Effector memory CD8-positive, alpha-beta T cell (primary cell): Measurements from ENCODE around the gene KYAT1.

Source experiments
- ATAC-seq: fragments of 150-1000 bp; cut with Tn5 transposase; replicated peaks from 2 replicates; pipeline ENCODE4 v1.10.0; 2021; ENCODE audit warnings: mild to moderate bottlenecking, moderate library complexity
- DNase-seq, 3 experiments: peaks; one replicate each; pipeline ENCODE4 v3.0.0; 2021
- H3K27ac Mint-ChIP-seq, 2 donors: one replicate each; pipeline ENCODE4 v1.8.0; 2022; ENCODE audit warnings: mild to moderate bottlenecking in 2 of 2, mixed read lengths in 2 of 2, moderate library complexity in 2 of 2
- H3K27me3 Mint-ChIP-seq, 2 donors: one replicate each; pipeline ENCODE4 v1.8.0; 2022; ENCODE audit warnings: mixed read lengths in 2 of 2
- H3K36me3 Mint-ChIP-seq: one replicate; pipeline ENCODE4 v1.8.0; 2022; ENCODE audit warnings: mild to moderate bottlenecking, moderate library complexity, mixed read lengths; ENCODE audit not compliant: insufficient read depth
- H3K4me1 Mint-ChIP-seq, 2 donors: one replicate each; pipeline ENCODE4 v1.8.0; 2022; ENCODE audit warnings: low read depth in 2 of 2, mixed read lengths in 2 of 2
- H3K4me3 Mint-ChIP-seq, 2 donors: one replicate each; pipeline ENCODE4 v1.8.0; 2022; ENCODE audit warnings: mild to moderate bottlenecking in 2 of 2, mixed read lengths in 2 of 2, moderate library complexity in 2 of 2
- H3K9me3 Mint-ChIP-seq, 2 donors: one replicate each; pipeline ENCODE4 v1.8.0; 2022; ENCODE audit warnings: mixed read lengths in 2 of 2

The KYAT1 gene

DNA sequence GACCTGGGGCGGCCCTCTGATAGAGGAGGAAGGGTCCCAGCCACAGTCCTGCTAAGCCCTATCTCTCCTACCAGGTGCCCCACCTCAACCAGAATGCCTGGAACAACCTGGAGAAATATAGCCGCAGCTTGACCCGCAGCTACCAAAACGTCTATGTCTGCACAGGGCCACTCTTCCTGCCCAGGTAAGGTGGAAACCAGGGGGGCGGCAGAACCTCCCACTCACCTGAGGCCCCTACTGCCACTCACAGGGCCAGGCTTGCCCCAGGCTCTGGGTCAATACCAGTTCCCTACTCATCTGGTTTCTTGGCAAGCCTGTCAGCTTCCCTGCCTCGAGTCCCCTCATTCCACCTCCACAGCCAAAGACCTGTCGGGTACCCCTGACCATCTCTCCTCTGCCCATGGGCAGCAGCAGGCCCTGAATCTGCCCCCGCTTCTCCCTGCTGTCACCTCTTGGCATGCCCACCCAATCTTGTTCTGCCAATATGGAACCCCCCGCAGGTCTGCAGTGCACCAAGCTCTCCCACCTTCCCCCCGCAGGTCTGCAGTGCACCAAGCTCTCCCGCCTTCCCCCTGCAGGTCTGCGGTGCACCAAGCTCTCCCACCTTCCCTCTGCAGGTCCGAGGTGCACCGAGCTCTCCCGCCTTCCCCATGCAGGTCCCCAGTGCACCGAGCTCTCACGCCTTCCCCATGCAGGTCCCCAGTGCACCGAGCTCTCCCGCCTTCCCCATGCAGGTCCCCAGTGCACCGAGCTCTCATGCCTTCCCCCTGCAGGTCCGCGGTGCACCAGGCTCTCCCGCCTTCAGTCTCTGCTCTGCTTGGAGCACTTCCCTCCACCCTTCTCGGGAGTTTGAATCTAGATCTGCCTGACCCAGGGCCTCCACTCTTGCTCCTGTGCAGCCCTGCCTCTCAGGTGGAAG, 60.8 kb downstream of the KYAT1 start:
- H3K4me1 Mint-ChIP-seq: peaks cover 9 to 22% of the 10 kb centered on the region in 2 donors
- no peak for DNase-seq
- H3K36me3 Mint-ChIP-seq: peaks cover 31% of the 10 kb centered on the region
- ATAC-seq: no peak
- no peaks in the 10 kb centered on the region for H3K9me3 Mint-ChIP-seq
- no peaks in the 10 kb centered on the region for H3K27me3 Mint-ChIP-seq
- peak overlapping the region in 1 of 2 donors; percentile 76 for H3K4me3 Mint-ChIP-seq
- H3K27ac Mint-ChIP-seq: peak overlapping the region in 1 of 2 donors; percentile 53

DNA sequence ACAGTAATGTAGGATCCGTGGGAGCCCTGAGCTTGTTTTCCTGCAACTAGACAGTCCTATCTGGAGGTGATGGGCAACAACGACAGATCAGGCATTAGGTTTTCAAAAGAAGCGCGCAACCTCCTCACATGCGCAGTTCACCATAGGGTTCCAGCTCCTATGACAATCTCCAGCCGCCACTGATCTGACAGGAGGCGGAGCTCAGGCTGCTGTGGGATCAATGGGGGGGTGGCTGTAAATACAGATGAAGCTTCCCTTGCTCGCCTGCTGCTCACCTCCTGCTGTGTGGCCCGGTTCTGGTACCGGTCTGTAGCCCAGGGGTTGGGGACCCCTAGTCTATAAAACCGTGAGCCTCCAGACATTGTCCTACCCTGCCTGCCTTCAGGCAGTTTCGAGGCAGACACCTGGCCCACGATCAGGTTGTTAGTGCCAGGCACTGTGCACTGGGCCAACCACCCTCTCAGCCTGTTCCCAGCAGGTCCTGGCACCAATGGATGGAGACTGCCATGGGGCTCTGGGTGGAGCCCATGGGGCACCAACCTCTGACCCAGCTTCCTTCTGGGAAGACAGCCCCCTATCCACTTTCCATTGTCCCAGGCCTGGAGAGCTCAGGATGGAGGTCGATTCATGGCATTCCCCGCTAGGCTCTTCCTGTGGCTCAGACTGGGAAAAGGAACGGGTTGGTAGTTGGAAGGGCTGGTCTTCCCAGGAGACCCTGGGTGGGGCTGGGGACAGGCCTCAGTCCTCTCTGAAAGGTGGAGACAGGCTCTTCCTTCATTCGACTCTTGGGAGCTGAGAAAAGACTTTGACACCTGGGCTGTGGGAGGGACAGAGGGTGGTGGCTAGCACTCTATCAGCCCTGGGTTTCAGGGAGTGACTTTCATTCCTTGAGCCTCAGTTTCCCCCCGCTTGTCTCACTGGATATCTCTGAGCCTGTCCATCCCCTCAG, 61.8 kb downstream of the KYAT1 start:
- H3K27ac Mint-ChIP-seq: peak overlapping the region; percentile 13 to 53
- peak overlapping the region; percentile 73 to 76 for H3K4me3 Mint-ChIP-seq
- ATAC-seq (no peak), DNase-seq (no peak)
- H3K4me1 Mint-ChIP-seq: peaks cover 9 to 22% of the 10 kb centered on the region in 2 donors
- H3K36me3 Mint-ChIP-seq: peaks cover 26% of the 10 kb centered on the region
- H3K27me3 Mint-ChIP-seq: no peaks in the 10 kb centered on the region
- H3K9me3 Mint-ChIP-seq: no peaks in the 10 kb centered on the region

DNA sequence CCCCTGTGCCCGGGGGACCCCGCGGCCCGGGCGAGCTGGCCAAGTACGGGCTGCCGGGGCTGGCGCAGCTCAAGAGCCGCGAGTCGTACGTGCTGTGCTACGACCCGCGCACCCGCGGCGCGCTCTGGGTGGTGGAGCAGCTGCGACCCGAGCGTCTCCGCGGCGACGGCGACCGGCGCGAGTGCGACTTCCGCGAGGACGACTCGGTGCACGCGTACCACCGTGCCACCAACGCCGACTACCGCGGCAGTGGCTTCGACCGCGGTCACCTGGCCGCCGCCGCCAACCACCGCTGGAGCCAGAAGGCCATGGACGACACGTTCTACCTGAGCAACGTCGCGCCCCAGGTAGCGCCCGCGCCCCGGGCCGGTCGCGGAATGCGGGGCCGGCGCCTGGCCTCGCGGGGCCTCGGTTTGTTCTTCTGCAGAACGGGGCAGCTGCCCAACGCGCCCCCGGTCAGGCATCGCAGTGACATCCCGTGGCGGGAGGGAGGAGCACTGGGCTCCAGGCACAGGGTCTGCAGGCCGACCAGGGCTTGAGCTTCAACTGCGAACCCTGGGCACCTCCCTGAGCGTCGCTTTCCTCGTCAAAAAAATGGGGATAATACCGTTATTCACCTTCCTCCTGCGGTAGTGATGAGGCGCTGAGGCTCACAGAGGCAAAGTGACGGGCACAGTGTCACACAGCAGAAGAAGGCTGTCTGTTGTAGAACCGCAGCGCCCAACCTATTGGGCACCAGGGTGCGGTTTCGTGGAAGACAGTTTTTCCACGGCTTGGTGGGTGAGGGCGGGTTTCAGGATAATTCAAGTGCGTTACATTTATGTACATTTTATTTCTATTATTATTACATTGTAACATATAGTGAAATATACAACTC, 62.7 kb downstream of the KYAT1 start:
- peaks cover 20% of the 10 kb centered on the region for H3K36me3 Mint-ChIP-seq
- peaks cover 9 to 22% of the 10 kb centered on the region in 2 donors for H3K4me1 Mint-ChIP-seq
- no peaks in the 10 kb centered on the region for H3K27me3 Mint-ChIP-seq
- H3K9me3 Mint-ChIP-seq: no peaks in the 10 kb centered on the region
- ATAC-seq (peak; percentile 47), DNase-seq (peak; percentile 19 to 31 (median 27))
- H3K27ac Mint-ChIP-seq: peak overlapping the region; percentile 13 to 82
- H3K4me3 Mint-ChIP-seq: peak overlapping the region; percentile 73 to 76

DNA sequence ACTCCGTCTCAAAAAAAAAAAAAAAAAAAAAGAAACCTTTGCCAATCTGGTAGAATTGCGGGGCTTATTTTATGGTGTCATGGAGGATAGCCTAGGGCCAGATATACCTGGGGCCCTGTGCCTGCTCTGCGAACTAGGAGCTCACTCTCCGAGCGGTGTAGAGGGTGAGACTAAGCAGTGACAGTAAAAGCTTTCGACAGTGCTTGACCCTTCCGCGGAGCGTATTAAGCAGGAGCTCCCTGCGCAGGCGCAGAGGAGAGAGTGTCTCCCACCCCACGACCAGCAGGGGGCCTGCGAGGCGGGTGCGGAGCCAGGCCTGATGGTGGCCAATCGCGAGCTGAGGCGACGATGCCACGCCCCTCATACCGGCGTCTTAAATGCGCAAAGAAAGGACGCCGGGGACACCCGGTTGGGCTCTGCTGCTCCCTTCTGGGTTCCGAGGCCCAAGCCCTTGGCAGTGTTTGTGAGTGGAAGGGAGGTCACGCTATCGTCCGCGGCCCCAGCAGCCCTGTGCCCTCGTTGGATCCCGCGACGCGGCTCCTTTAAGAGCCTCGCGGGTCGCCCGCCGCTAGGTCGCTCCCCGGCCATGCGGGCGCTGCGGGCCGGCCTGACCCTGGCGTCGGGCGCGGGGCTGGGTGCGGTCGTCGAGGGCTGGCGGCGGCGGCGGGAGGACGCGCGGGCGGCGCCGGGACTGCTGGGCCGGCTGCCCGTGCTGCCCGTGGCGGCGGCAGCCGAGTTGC, 63.5 kb downstream of the KYAT1 start, which contains the start of gene ENDOG:
Gene ENDOG (plus strand): TSS at position 402 of the 740 bp plus-strand sequence. CDS start 185 bp downstream, at position 587.
- DNase-seq (peak; percentile 98 to 99 (median 98)), ATAC-seq (peak; percentile 93)
- no peaks in the 10 kb centered on the region for H3K27me3 Mint-ChIP-seq
- H3K36me3 Mint-ChIP-seq: peaks cover 20% of the 10 kb centered on the region
- H3K4me1 Mint-ChIP-seq: peaks cover 9 to 22% of the 10 kb centered on the region in 2 donors
- H3K9me3 Mint-ChIP-seq: no peaks in the 10 kb centered on the region
- H3K4me3 Mint-ChIP-seq: peak within 1 kb of the TSS; percentile 81 to 87
- peak within 1 kb of the TSS; percentile 64 to 82 for H3K27ac Mint-ChIP-seq

DNA sequence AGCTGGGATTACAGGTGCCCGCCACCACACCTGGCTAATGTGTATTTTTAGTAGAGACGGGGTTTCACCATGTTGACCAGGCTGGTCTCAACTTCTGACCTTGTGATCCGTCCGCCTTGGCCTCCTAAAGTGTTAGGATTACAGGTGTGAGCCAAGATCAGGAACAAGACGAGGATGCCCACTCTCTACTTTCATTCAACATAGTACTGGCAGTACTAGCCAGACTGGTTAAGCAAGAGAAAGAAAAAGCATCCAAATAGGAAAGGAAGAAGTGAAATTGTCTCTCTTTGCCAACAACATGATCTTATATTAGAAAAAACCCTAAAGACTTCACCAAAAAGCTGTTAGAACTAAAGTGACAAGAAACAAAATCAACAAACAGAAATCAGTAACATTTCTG, 70.9 kb downstream of the KYAT1 start:
- Mint-ChIP-seq H3K27ac (no peak overlapping the region), H3K27me3 (no peaks in the 10 kb centered on the region), H3K4me1 (no peaks in the 10 kb centered on the region), H3K4me3 (no peak overlapping the region), H3K9me3 (no peaks in the 10 kb centered on the region), H3K36me3 (peaks cover 11% of the 10 kb centered on the region)
- ATAC-seq (no peak), DNase-seq (no peak)

DNA sequence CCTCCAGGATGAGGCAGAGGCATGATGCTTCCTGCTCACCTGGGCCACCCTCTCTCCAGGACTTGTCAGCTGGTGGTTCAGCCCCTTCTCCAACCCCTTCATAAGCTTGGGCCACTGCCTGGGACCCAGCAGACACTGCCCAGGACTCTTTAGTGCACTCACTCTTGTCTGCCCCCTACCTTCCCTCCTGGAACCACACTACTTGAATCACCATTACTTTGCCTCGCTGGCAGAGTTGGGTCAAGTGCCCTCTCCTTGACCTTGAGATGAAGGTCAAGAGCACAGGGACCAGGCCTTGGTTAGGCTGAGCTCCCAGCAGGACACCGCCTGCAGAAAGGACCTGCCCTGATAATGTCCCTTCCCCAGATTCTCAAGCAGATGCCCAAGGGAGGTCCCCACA, 71.9 kb downstream of the KYAT1 start:
- ATAC-seq (no peak), DNase-seq (no peak)
- Mint-ChIP-seq H3K27me3 (no peaks in the 10 kb centered on the region), H3K36me3 (peaks cover 13% of the 10 kb centered on the region), H3K4me3 (no peak overlapping the region), H3K9me3 (no peaks in the 10 kb centered on the region), H3K4me1 (no peaks in the 10 kb centered on the region), H3K27ac (peak overlapping the region in 1 of 2 donors; percentile 8)

DNA sequence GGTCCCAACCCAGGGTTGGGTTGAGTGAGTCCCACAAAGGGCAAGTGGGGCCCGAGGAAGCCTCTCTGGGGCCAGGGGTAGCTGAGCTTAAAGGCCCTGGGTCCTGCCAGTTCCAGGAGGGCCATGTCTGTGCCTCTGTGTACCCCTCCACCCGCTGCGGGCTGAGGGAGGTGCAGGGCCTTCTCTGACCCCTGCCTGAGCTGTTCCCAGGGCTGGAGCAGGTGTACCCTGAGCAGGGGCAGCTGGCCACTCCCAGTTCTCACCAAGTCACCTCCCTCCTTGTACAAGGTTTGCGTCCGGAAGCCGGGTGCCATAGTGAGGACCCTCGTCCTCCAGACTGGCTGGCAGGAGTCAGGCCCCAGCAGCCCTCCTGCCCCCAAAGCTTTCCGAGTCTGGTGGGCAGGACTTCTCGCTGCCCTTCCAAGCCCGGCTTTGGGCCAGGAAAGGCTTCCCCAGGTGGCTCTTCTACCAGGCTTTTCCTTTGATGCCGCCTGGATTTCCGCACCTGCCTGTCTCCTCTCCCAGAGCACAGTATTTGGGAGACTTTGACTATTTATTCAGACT, 72.6 kb downstream of the KYAT1 start:
- H3K4me3 Mint-ChIP-seq: no peak overlapping the region
- H3K9me3 Mint-ChIP-seq: no peaks in the 10 kb centered on the region
- H3K27ac Mint-ChIP-seq: no peak overlapping the region
- DNase-seq (no peak), ATAC-seq (no peak)
- H3K36me3 Mint-ChIP-seq: peaks cover 19% of the 10 kb centered on the region
- no peaks in the 10 kb centered on the region for H3K27me3 Mint-ChIP-seq
- no peaks in the 10 kb centered on the region for H3K4me1 Mint-ChIP-seq

DNA sequence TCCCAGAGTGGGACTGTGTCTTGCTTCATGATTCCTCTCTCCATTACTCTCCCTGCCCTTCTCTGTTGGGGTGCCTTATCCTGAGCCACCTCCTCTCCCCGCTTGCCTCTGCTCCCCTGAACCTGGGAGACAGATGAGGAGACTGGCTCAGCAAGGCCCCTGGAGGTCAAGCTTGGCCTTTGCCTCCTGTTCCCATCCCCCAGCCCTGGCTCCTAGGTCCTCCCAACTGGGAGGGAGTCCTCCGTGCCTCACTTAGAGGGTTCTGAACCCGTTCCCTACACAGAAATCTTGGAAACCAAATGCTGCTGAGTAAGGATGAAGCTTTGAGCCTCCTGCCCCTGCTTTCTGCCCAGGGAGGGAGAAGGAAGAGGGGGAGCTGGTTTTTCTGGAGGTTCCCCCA, 73.2 kb downstream of the KYAT1 start:
- ATAC-seq (no peak), DNase-seq (no peak)
- H3K4me3 Mint-ChIP-seq: no peak overlapping the region
- H3K27ac Mint-ChIP-seq: no peak overlapping the region
- no peaks in the 10 kb centered on the region for H3K27me3 Mint-ChIP-seq
- no peaks in the 10 kb centered on the region for H3K4me1 Mint-ChIP-seq
- peaks cover 25% of the 10 kb centered on the region for H3K36me3 Mint-ChIP-seq
- H3K9me3 Mint-ChIP-seq: no peaks in the 10 kb centered on the region

DNA sequence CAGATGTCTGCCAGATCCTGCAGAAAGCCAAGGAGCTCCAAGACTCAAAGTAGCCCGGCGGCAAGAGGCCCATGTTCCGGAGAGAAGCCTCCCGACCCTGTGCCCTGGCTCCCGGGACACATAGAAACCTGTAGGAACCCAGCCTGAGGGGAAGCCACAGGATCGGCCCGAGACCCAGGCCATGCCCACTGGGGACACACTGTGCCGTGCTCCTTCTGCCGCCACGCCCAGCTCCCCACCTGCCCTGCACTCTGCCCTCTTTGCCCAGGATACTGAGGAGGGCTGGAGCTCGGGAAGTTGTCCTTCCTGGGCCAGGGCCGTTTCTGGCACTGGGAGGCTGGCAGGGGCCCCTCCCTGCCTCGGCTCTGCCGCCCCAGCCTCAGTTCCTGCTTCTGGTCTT, 73.9 kb downstream of the KYAT1 start:
- Mint-ChIP-seq H3K9me3 (no peaks in the 10 kb centered on the region), H3K27ac (no peak overlapping the region), H3K4me1 (no peaks in the 10 kb centered on the region), H3K36me3 (peaks cover 32% of the 10 kb centered on the region), H3K27me3 (no peaks in the 10 kb centered on the region), H3K4me3 (no peak overlapping the region)
- ATAC-seq (no peak), DNase-seq (no peak)

DNA sequence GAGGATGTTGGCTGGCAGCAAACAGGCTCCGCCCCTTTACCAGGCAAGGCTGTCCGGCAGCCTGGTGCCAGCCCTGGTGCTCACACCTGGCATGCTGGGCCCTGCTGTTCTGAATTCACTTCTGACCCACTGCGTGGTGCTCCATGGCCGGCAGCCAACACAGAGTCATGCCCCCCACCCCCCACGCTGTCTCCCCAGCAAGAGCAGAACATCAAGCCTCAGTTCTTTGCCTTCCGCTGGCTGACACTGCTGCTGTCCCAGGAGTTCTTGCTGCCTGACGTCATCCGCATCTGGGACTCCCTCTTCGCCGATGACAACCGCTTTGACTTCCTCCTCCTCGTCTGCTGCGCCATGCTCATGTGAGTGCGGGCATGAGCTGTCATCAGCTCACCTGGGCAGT, 76.1 kb downstream of the KYAT1 start:
- no peaks in the 10 kb centered on the region for H3K4me1 Mint-ChIP-seq
- no peaks in the 10 kb centered on the region for H3K27me3 Mint-ChIP-seq
- H3K27ac Mint-ChIP-seq: peak overlapping the region in 1 of 2 donors; percentile 35
- no peaks in the 10 kb centered on the region for H3K9me3 Mint-ChIP-seq
- ATAC-seq: no peak
- no peak overlapping the region for H3K4me3 Mint-ChIP-seq
- no peak for DNase-seq
- peaks cover 51% of the 10 kb centered on the region for H3K36me3 Mint-ChIP-seq

DNA sequence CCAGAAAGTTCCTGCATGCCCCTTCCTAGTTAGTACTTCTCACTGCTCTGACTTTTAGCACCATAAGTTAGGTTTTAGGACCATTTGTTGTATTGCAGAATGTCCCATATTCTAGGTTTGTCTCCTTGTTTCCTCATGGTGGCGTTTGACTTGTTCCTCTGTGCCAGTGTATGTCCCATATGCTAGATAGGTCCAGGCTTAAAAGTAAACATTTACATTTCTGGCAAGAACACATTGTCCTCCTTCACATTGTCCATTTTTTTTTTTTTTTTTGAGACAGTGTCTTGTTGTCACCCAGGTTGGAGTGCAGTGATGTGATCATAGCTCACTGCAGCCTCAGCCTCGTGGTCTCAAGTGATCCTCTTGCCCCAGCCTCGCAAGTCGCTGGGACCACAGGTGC, 79.3 kb downstream of the KYAT1 start:
- H3K27ac Mint-ChIP-seq: no peak overlapping the region

DNA sequence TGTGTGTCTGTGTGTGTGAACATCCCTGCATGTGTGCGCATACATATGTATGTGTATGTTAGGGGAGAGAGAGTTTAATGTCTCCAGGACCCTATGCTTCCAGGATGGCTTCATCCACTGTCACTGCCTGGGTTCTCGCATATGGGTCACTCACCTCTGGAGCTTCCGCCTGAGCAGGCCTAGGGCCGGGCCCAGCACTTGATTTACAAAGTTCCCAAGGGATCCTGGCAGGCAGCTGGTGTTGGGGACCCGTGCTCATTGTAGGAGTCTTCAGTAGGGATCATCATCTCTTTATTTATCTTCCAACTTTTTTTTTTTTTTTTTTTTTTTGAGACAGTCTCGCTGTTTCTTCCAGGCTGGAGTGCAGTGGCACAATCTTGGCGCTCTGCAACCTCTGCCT, 81.7 kb downstream of the KYAT1 start:
- peaks cover 0 to 4% of the 10 kb centered on the region in 2 donors for H3K4me1 Mint-ChIP-seq
- DNase-seq: no peak
- no peak overlapping the region for H3K27ac Mint-ChIP-seq
- peaks cover 88% of the 10 kb centered on the region for H3K36me3 Mint-ChIP-seq
- H3K9me3 Mint-ChIP-seq: no peaks in the 10 kb centered on the region
- no peak for ATAC-seq
- no peak overlapping the region for H3K4me3 Mint-ChIP-seq
- no peaks in the 10 kb centered on the region for H3K27me3 Mint-ChIP-seq

More for the DNA sequence above, 79.3 kb downstream of the KYAT1 start:
- Mint-ChIP-seq H3K9me3 (no peaks in the 10 kb centered on the region), H3K4me3 (no peak overlapping the region), H3K27me3 (no peaks in the 10 kb centered on the region), H3K4me1 (peaks cover 0 to 4% of the 10 kb centered on the region in 2 donors), H3K36me3 (peaks cover 77% of the 10 kb centered on the region)
- no peak for ATAC-seq
- DNase-seq: no peak
